Spleen (tissue), 11 donors: ENCODE data around the gene DOCK2. TPM values are rescaled to one million over a fixed set of nuclear protein-coding genes. Genes with fewer than 3 reads are reported as not detected.

ENCODE experiments used
- DNase-seq: peaks from one replicate; pipeline ENCODE4 v3.0.0-alpha.2; 2020
- H3K27ac ChIP-seq, 8 donors: fragments of 200-600 bp; sonication (generic) in 7 of 8; 1 replicate in 4 of 8; 2 replicates in 4 of 8; pipeline versions ENCODE4 v1.5.0 to v1.8.0; 2016 to 2021; ENCODE audit warnings: inconsistent platforms in 4 of 8, mild to moderate bottlenecking in 4 of 8, moderate library complexity in 1 of 8
- H3K27me3 ChIP-seq, 7 donors: fragments of 200-600 bp; sonication (generic) in 6 of 7; replicated peaks in 1 of 7; 1 replicate in 4 of 7; 2 replicates in 3 of 7; pipeline versions ENCODE4 v1.5.0 to v1.8.0; 2016 to 2021; ENCODE audit warnings: inconsistent platforms in 3 of 7, mild to moderate bottlenecking in 1 of 7
- H3K36me3 ChIP-seq, 6 donors: fragments of 200-600 bp; sonication (generic) in 5 of 6; 1 replicate in 4 of 6; 2 replicates in 2 of 6; pipeline versions ENCODE4 v1.5.0 to v1.8.0; 2016 to 2021; ENCODE audit warnings: inconsistent platforms in 2 of 6
- H3K4me1 ChIP-seq, 6 donors: fragments of 200-600 bp; sonication (generic) in 5 of 6; 1 replicate in 3 of 6; 2 replicates in 3 of 6; pipeline versions ENCODE4 v1.5.0 to v1.8.0; 2016 to 2021; ENCODE audit warnings: inconsistent platforms in 3 of 6
- H3K4me3 ChIP-seq, 8 donors: fragments of 200-600 bp; sonication (generic) in 7 of 8; 1 replicate in 4 of 8; 2 replicates in 4 of 8; pipeline versions ENCODE4 v1.5.0 to v1.8.0; 2016 to 2021; ENCODE audit warnings: inconsistent platforms in 4 of 8, mild to moderate bottlenecking in 4 of 8, moderate library complexity in 2 of 8
- H3K9me3 ChIP-seq, 8 donors: fragments of 200-600 bp; sonication (generic) in 7 of 8; 1 replicate in 4 of 8; 2 replicates in 4 of 8; pipeline versions ENCODE4 v1.5.0 to v1.8.0; 2016 to 2021; ENCODE audit warnings: inconsistent platforms in 4 of 8
- CTCF ChIP-seq, 11 experiments: fragments of 200-600 bp in 7 of 11; fragments of 450-650 bp in 4 of 11; sonication (generic) in 4 of 11; IDR thresholded peaks in 8 of 11; conservative IDR thresholded peaks in 3 of 11; 1 replicate in 7 of 11; 2 replicates in 4 of 11; pipeline versions ENCODE4 v1.4.0 to v1.8.0; 2016 to 2021; ENCODE audit warnings: antibody characterized with exemption in 11 of 11, inconsistent platforms in 4 of 11, mild to moderate bottlenecking in 1 of 11
- POLR2A ChIP-seq, 3 donors: fragments of 450-650 bp; IDR thresholded peaks; one replicate each; pipeline ENCODE4 v1.5.1; 2017; ENCODE audit warnings: antibody characterized with exemption in 3 of 3, mild to moderate bottlenecking in 1 of 3
- POLR2AphosphoS5 ChIP-seq, 3 donors: sonication (generic); formaldehyde crosslinking; IDR thresholded peaks; one replicate each; pipeline ENCODE4 v1.5.1; 2017; ENCODE audit warnings: antibody characterized with exemption in 3 of 3
- WGBS, 5 donors: extraction: QIAGEN DNeasy Blood & Tissue Kit in 3 of 5; methylation state at CpG; one replicate each; pipeline versions ENCODE4 v1.1.5 to v1.1.7; 2013 to 2018; 5-methylcytosine and 5-hydroxymethylcytosine counted together
- intact Hi-C: fragments of 100-400 bp; cut with DNase I; formaldehyde crosslinking; loops from one replicate; pipeline ENCODE4 v1.15.0; 2023; ENCODE audit warnings: low total_unique reads
- polyA plus RNA-seq, 3 donors: library from polyadenylated mRNA; stranded (reverse); fragments of 200-250 nt; gene quantifications; one replicate each; pipeline ENCODE4 v1.2.1, GENCODE V29; 2013
- total RNA-seq, 7 donors: library from RNA; depleted of rRNA in 3 of 7; stranded (reverse); fragments of >200 nt in 3 of 7; fragmentation: NEBNext Ultra II Directional in 4 of 7; extraction: Animal tissue kit (Norgen Biotek cat#: 25700) in 4 of 7; gene quantifications; one replicate each; pipeline versions ENCODE4 v1.1.0 to v1.2.1, GENCODE V29; 2016 to 2021
- donor health status: healthy with polysubstance abuse.
- donor health status: DM: no; HTN: no; CAD: no; lungs with moderate emphysema.
- donor health status: DM: no; HTN: no; CAD: no.
- donor health status: Bipolar disorder and iron deficiency.
- donor health status: healthy.
- donor health status: DM: no; HTN: no; CAD: no.
- donor health status: DM: yes; HTN: yes; CAD: no.

DOCK2 gene
- total and polyA plus RNA-seq, 10 donors: 30.6 to 321 (median 198) TPM

GRCh38 chr5:170104299-170104698 is 467.2 kb downstream of the DOCK2 start:
- H3K27me3 ChIP-seq: peaks cover 0 to 13% (median 0%) of the 10 kb centered on the region in 7 donors
- H3K9me3 ChIP-seq: peaks cover 0 to 1% (median under 1%) of the 10 kb centered on the region in 8 donors
- DNase-seq: no peak
- WGBS, 5 donors: 78 to 95% (median 90%) methylated on average over 5 to 6 of the region's 6 CpGs
- no peak overlapping the region for H3K4me3 ChIP-seq
- TF ChIP-seq CTCF (IDR thresholded peaks at IDR 0.05 in 8 of 11, conservative IDR thresholded peaks at IDR 0.05 in 3 of 11): no peak
- TF ChIP-seq POLR2A (IDR thresholded peaks at IDR 0.05): no peak
- no peak for TF ChIP-seq POLR2AphosphoS5 (IDR thresholded peaks at IDR 0.05)
- no peak overlapping the region for H3K27ac ChIP-seq
- H3K4me1 ChIP-seq: peaks cover 0 to 8% (median 3%) of the 10 kb centered on the region in 6 donors
- intact Hi-C loops: loop anchor here (5.0 kb wide), 1 partner anchor 318 kb away; no protein-coding TSS in a partner anchor
- H3K36me3 ChIP-seq: no peaks in the 10 kb centered on the region

- no peak overlapping the region for H3K4me3 ChIP-seq
- intact Hi-C loops: loop anchor here (5.0 kb wide), 1 partner anchor 318 kb away; no protein-coding TSS in a partner anchor
- WGBS, 5 donors: 93 to 96% (median 94%) methylated on average over 25 to 26 of the region's 26 CpGs
- peaks cover 0 to 8% (median 3%) of the 10 kb centered on the region in 6 donors for H3K4me1 ChIP-seq
- no peaks in the 10 kb centered on the region for H3K36me3 ChIP-seq
- H3K27me3 ChIP-seq: peaks cover 0 to 13% (median 0%) of the 10 kb centered on the region in 7 donors
- no peak overlapping the region for H3K27ac ChIP-seq
- no peak for TF ChIP-seq POLR2A (IDR thresholded peaks at IDR 0.05)
- no peak for TF ChIP-seq POLR2AphosphoS5 (IDR thresholded peaks at IDR 0.05)
- no peak for TF ChIP-seq CTCF (IDR thresholded peaks at IDR 0.05 in 8 of 11, conservative IDR thresholded peaks at IDR 0.05 in 3 of 11)
- no peaks in the 10 kb centered on the region for H3K9me3 ChIP-seq
- DNase-seq: no peak
Measured at GRCh38 chr5:170104710-170105109, 467.6 kb downstream of the DOCK2 start.

GRCh38 chr5:170105642-170106611 is 468.9 kb downstream of the DOCK2 start, which contains the start of gene FOXI1:
TSS of gene FOXI1 (plus strand) at chr5:170105897. CDS start at chr5:170105958, 61 bp downstream.
- Histone ChIP-seq H3K27ac (no peak within 1 kb of the TSS), H3K4me1 (no peaks in the 10 kb centered on the region), H3K9me3 (no peaks in the 10 kb centered on the region), H3K27me3 (peaks cover 0 to 13% (median 0%) of the 10 kb centered on the region in 7 donors), H3K36me3 (no peaks in the 10 kb centered on the region), H3K4me3 (no peak within 1 kb of the TSS)
- TF ChIP-seq POLR2AphosphoS5 (IDR thresholded peaks at IDR 0.05): no peak
- TF ChIP-seq CTCF (IDR thresholded peaks at IDR 0.05 in 8 of 11, conservative IDR thresholded peaks at IDR 0.05 in 3 of 11): no peak
- no peak for TF ChIP-seq POLR2A (IDR thresholded peaks at IDR 0.05)
- intact Hi-C loops: no loop called here
- no peak for DNase-seq
- WGBS, 5 donors: 53 to 84% (median 71%) methylated on average over 23 to 53 of the region's 53 CpGs

DNA sequence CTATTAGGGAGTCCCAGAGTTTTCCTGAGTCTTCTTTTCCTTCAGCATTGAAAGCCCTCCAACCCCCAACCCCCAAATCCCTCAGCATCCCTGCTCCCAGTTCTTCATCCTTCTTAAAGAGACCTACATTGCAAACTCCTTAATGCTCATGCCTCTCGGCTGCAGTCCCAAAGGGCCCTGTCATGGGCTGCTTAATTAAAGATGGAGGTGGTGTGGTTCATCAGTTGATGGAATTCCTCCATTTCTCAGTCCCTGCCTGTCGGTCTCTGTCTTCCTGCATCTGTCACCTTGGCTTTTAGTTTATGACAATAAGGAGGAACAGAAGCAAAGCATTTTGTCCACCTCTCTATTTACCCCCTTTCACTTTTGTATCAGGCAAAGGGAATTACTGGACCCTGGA is 470.6 kb downstream of the DOCK2 start:
- no peaks in the 10 kb centered on the region for H3K9me3 ChIP-seq
- H3K4me1 ChIP-seq: peaks cover 0 to 1% (median 0%) of the 10 kb centered on the region in 6 donors
- peaks cover 0 to 24% (median 0%) of the 10 kb centered on the region in 7 donors for H3K27me3 ChIP-seq
- no peak for TF ChIP-seq CTCF (IDR thresholded peaks at IDR 0.05 in 8 of 11, conservative IDR thresholded peaks at IDR 0.05 in 3 of 11)
- no peak for TF ChIP-seq POLR2AphosphoS5 (IDR thresholded peaks at IDR 0.05)
- no peak for TF ChIP-seq POLR2A (IDR thresholded peaks at IDR 0.05)
- no peak overlapping the region for H3K27ac ChIP-seq
- no peaks in the 10 kb centered on the region for H3K36me3 ChIP-seq
- intact Hi-C loops: no loop called here
- 88 to 95% (median 91%) methylated on average over 2 of the region's 2 CpGs for WGBS, 5 donors
- no peak overlapping the region for H3K4me3 ChIP-seq
- no peak for DNase-seq
